ENCODE results near the gene QRICH1. TPM values are rescaled to one million over a fixed set of nuclear protein-coding genes. Genes with fewer than 3 reads are reported as not detected.

Gene QRICH1
- total and polyA plus RNA-seq, 10 of the 15 experiments (the other 5 are each of a cell fraction or from before 2014, with no cell fraction given), result 22.2 to 116 (median 81.4) TPM

- no TSS peak for BruUV-seq (replicated peaks)
- H3K27ac ChIP-seq (ENCODE audit: control insufficient read depth, insufficient read depth), result no peak overlapping the region
- H3K9ac ChIP-seq (ENCODE audit: control insufficient read depth, insufficient read depth, low read length), result no peak overlapping the region
- no peaks in the 10 kb centered on the region for H3K9me3 ChIP-seq (replicated peaks; ENCODE audit: control insufficient read depth, insufficient read depth, low read length)
- H4K20me1 ChIP-seq (ENCODE audit: control insufficient read depth, insufficient read depth), result no peaks in the 10 kb centered on the region; the same call in 1 of the 2 replicates
- no peaks in the 10 kb centered on the region for H3K27me3 ChIP-seq (replicated peaks in 1 of 2; ENCODE audit: control insufficient read depth in 2 of 2, insufficient read depth in 2 of 2, low read length in 1 of 2)
- no peak overlapping the region for H3K4me3 ChIP-seq
- DNase-seq (ENCODE audit: low read depth, low spot score), result no peak
- ChIA-PET RAD21 (ENCODE audit: unreplicated experiment) (no interaction called here), SMC1A (ENCODE audit: uncharacterized antibody, unreplicated experiment) (no interaction called here), CTCF (no interaction called here), POLR2A (interaction anchor here (0.9 kb wide), 1 partner anchor 31 kb away, joined by 4 read pairs; no protein-coding TSS in a partner anchor)
- WGBS (ENCODE audit: insufficient coverage, insufficient replicate concordance, low lambda C conversion rate, missing lambda C conversion rate), result 92% methylated on average over 6 of the region's 6 CpGs
- H3K36me3 ChIP-seq (ENCODE audit: control insufficient read depth in 2 of 2, insufficient read depth in 2 of 2, low read length in 1 of 2), result peaks cover 32 to 49% of the 10 kb centered on the region in 2 experiments
- H3K4me1 ChIP-seq (ENCODE audit: control insufficient read depth, insufficient read depth, low read length), result no peaks in the 10 kb centered on the region
- in situ Hi-C loops (cut with MboI), result no loop called here
- ATAC-seq, result no peak
- no peak for TF ChIP-seq WRNIP1 (IDR thresholded peaks at IDR 0.05; ENCODE audit: borderline replicate concordance, low read depth, low read length)
- TF ChIP-seq RFX5 (IDR thresholded peaks at IDR 0.05; ENCODE audit: low read depth, low read length), result no peak
- no peak for TF ChIP-seq CBX5 (IDR thresholded peaks at IDR 0.05; ENCODE audit: low read depth)
- no peak for FAIRE-seq
- H3K79me2 ChIP-seq (ENCODE audit: control insufficient read depth, insufficient read depth, low read length), result no peaks in the 10 kb centered on the region
- intact Hi-C loops (cut with micrococcal nuclease; ENCODE audit: unreplicated experiment), result no loop called here
- H3K4me2 ChIP-seq (ENCODE audit: control insufficient read depth, insufficient read depth), result no peak overlapping the region
- no peak overlapping the region for H2AFZ ChIP-seq (ENCODE audit: control insufficient read depth, low read depth, low read length)
These were observed 17.5 kb upstream of the QRICH1 start for GRCh38 chr3:49111347-49111746.

- intact Hi-C loops (cut with micrococcal nuclease; ENCODE audit: unreplicated experiment) (no loop called here), in situ Hi-C loops (cut with MboI) (no loop called here)
- TF ChIP-seq ZNF24 (IDR thresholded peaks at IDR 0.05), result no peak
- TF ChIP-seq SP1 (IDR thresholded peaks at IDR 0.05; ENCODE audit: low read depth, low read length), result no peak
- TF ChIP-seq BCL11A (IDR thresholded peaks at IDR 0.05; ENCODE audit: low read depth, low read length), result no peak
- no peak for TF ChIP-seq RCOR1 (conservative IDR thresholded peaks at IDR 0.05; ENCODE audit: low read depth, low read length)
- TF ChIP-seq ZSCAN29 (IDR thresholded peaks at IDR 0.05), result no peak
- no peak for TF ChIP-seq RB1 (IDR thresholded peaks at IDR 0.05; ENCODE audit: borderline replicate concordance)
- TF ChIP-seq RELA (IDR thresholded peaks at IDR 0.05; ENCODE audit: borderline replicate concordance, partially characterized antibody), result no peak
- no peak for TF ChIP-seq NFXL1 (IDR thresholded peaks at IDR 0.05; ENCODE audit: borderline replicate concordance)
- Histone ChIP-seq H3K4me1 (ENCODE audit: control insufficient read depth, insufficient read depth, low read length) (0 out of 2 replicates have a peak, but pooled peaks cover 1% of the 10 kb centered on the region), H3K27ac (ENCODE audit: control insufficient read depth, insufficient read depth) (no peak overlapping the region), H3K36me3 (ENCODE audit: control insufficient read depth in 2 of 2, insufficient read depth in 2 of 2, low read length in 1 of 2) (peaks cover 26 to 46% of the 10 kb centered on the region in 2 experiments), H3K79me2 (ENCODE audit: control insufficient read depth, insufficient read depth, low read length) (no peaks in the 10 kb centered on the region), H3K27me3 (replicated peaks in 1 of 2; ENCODE audit: control insufficient read depth in 2 of 2, insufficient read depth in 2 of 2, low read length in 1 of 2) (no peaks in the 10 kb centered on the region), H2AFZ (ENCODE audit: control insufficient read depth, low read depth, low read length) (no peak overlapping the region), H3K4me3 (no peak overlapping the region), H3K4me2 (ENCODE audit: control insufficient read depth, insufficient read depth) (no peak overlapping the region), H4K20me1 (ENCODE audit: control insufficient read depth, insufficient read depth) (no peaks in the 10 kb centered on the region; the same call in 1 of the 2 replicates), H3K9me3 (replicated peaks; ENCODE audit: control insufficient read depth, insufficient read depth, low read length) (no peaks in the 10 kb centered on the region), H3K9ac (ENCODE audit: control insufficient read depth, insufficient read depth, low read length) (no peak overlapping the region)
- ChIA-PET POLR2A (interaction anchor here (0.9 kb wide), 2 partner anchors 31 to 60 kb away, joined by 4 to 6 read pairs; no protein-coding TSS in a partner anchor), RAD21 (ENCODE audit: unreplicated experiment) (no interaction called here), CTCF (no interaction called here), SMC1A (ENCODE audit: uncharacterized antibody, unreplicated experiment) (no interaction called here)
- ATAC-seq (no peak), FAIRE-seq (no peak), DNase-seq (ENCODE audit: low read depth, low spot score) (no peak)
- BruUV-seq (replicated peaks), result TSS peak; percentile 20
- 95% methylated on average over 13 of the region's 13 CpGs for WGBS (ENCODE audit: insufficient coverage, insufficient replicate concordance, low lambda C conversion rate, missing lambda C conversion rate)
These were observed 16.9 kb upstream of the QRICH1 start for GRCh38 chr3:49110780-49111179.
